Stimulated activated effector memory CD8-positive, alpha-beta T cell treated with anti-CD3 and anti-CD28 coated beads, Interleukin-12 subunit alpha, Interleukin-12 subunit beta, amount 100 ng/mL, for 72 hours (primary cell): ENCODE measurements around the gene NMS.
"Not testable (repeated sequence)": the region's sequence is repeated elsewhere in the genome, so short reads cannot be mapped to it uniquely, and the experiment has no call there.

Source experiments
- ATAC-seq: fragments of 150-1000 bp; cut with Tn5 transposase; 2 replicates; pipeline ENCODE4 v1.10.0; 2021
- DNase-seq, 2 donors: peaks; one replicate each; pipeline ENCODE4 v3.0.0; 2021 to 2022; ENCODE audit warnings: low spot score in 2 of 2
- H3K27ac Mint-ChIP-seq: one replicate; pipeline ENCODE4 v1.8.0; 2022; ENCODE audit warnings: mild to moderate bottlenecking, mixed read lengths
- H3K36me3 Mint-ChIP-seq: one replicate; pipeline ENCODE4 v1.8.0; 2022; ENCODE audit warnings: mild to moderate bottlenecking, mixed read lengths
- H3K4me1 Mint-ChIP-seq: one replicate; pipeline ENCODE4 v1.8.0; 2022; ENCODE audit warnings: mixed read lengths
- H3K4me3 Mint-ChIP-seq: one replicate; pipeline ENCODE4 v1.8.0; 2022; ENCODE audit warnings: mild to moderate bottlenecking, mixed read lengths
- H3K9me3 Mint-ChIP-seq: one replicate; pipeline ENCODE4 v1.8.0; 2022; ENCODE audit warnings: mixed read lengths

NMS gene

DNA sequence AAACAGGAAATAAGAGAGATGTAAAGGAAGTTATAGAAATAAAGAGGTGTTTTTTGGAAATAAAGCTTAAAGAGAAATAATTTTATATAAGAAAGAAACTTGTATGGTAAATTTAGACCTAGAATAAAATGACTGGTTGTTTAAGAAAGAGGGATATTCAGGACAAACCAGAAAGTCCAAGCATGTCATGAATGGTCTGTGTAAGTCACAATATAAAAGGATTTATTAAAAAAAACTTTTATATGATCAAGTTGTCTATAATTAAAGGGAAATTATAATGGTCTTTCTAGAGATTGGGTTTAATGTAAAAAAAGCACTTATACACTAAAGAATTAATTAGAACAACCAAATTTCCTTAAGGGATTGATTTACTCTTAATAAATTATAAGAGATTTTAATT lies 13.9 kb upstream of the NMS start:
- H3K36me3 Mint-ChIP-seq, ATAC-seq, H3K27ac Mint-ChIP-seq: not testable (repeated sequence)

DNA sequence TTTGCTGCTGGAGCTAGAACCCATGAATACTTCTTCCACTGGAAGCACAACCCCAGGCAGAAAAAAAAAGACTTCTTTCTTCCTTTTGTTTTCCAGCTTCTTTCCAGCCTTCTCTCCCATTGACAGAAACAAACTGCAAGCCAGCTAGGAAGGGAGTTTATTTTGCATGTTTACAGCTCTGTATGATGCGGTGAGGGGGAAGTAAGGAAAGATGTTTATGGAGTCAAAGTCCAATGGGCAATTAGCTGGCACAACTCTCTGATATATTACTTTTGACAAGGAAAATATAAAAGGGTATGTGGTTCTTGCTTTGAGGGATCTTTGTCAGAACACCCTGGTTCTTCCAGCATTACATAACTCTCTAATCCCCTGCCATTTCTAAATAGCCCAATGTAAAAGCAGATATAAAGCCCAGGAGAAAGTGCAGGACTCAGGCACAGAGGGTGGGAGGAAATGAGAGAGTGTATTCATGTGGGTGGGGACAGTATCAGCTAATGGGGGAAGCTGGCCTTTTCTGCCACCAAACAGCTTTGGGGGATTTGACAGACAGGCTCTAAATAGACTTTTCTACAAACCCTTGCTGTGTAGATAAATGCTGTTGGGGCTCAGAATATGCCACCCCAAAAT lies 9.3 kb upstream of the NMS start:
- ATAC-seq (no peak), DNase-seq (no peak)
- Mint-ChIP-seq H3K36me3 (no peaks in the 10 kb centered on the region), H3K9me3 (no peaks in the 10 kb centered on the region), H3K27ac (no peak overlapping the region), H3K4me1 (no peaks in the 10 kb centered on the region), H3K4me3 (no peak overlapping the region)

More for the DNA sequence above, 13.9 kb upstream of the NMS start:
- H3K4me3 Mint-ChIP-seq, DNase-seq, H3K9me3 Mint-ChIP-seq, H3K4me1 Mint-ChIP-seq: not testable (repeated sequence)

DNA sequence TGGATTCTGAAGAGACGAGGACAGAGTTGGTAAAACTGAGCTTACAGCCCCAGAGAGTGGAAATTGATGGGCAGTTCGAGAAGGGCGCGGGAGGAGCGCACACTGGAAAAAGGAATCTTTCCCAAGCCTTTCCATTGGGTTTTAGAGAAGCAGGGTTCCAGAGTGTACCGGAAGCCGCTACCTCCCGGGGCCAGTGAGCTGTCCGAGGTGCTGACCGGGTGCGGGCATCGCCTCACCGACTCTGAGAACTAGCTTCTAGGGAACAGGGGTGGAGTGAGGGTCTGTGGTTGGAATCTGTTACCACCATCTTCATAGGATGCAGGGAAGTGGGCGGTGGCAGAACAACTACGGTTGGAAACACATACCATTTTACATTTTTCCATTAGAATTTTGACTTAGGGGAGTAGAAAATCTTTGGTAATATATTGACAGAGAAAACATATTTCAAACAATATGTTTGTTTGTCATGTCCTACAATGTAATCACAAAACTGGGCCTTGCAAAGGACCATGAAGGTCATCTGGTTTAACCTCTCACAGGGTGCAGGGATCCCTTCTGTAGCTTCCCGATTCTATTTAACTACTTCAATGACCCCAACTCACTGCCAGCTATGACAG lies 724 bp downstream of the NMS start:
- H3K4me1 Mint-ChIP-seq: no peaks in the 10 kb centered on the region
- no peak overlapping the region for H3K27ac Mint-ChIP-seq
- no peak overlapping the region for H3K4me3 Mint-ChIP-seq
- no peaks in the 10 kb centered on the region for H3K36me3 Mint-ChIP-seq
- no peaks in the 10 kb centered on the region for H3K9me3 Mint-ChIP-seq
- ATAC-seq (no peak), DNase-seq (no peak)

DNA sequence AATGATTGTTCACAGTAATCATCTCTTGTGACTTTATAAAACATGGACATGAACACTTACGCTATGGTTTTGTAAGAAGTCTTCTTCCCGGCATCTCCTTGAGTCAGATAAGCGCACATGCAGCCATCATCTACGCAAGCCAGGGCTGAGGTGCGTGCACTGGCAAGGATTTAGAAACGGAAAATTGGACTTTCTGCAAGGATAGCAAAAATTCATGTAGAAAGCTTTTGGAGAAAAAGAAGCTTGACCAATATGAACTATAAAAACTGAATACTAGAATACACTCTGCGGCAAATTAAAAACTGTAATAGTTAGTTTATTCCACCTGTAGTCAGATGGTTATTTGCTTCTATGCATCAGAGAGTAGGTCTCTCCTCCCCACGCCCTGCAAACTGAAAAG lies 6.3 kb downstream of the NMS start:
- H3K4me1 Mint-ChIP-seq: no peaks in the 10 kb centered on the region
- H3K4me3 Mint-ChIP-seq: no peak overlapping the region
- H3K36me3 Mint-ChIP-seq: no peaks in the 10 kb centered on the region
- no peaks in the 10 kb centered on the region for H3K9me3 Mint-ChIP-seq
- no peak for DNase-seq
- H3K27ac Mint-ChIP-seq: no peak overlapping the region
- no peak for ATAC-seq

DNA sequence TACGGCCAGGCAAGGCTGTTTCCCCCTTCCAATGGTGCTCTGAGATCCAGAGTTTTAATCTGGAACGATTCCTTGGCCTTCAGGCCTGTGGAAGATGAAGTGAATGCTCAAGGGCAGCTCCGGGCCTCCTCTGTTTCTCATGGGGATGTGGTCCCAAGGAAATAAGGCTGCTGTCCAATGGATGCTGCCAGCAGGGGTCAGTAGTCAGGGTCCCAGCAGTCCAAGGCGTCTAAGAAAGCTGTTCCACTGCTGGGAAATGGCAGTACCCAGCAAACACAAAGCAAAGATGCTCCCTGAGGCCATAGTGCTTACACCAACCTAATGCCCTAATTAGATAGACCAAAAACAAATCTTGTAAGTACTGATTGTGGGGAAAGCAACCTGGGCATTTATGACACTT lies 12.5 kb downstream of the NMS start:
- H3K27ac Mint-ChIP-seq: no peak overlapping the region
- H3K36me3 Mint-ChIP-seq: no peaks in the 10 kb centered on the region
- no peak for DNase-seq
- H3K9me3 Mint-ChIP-seq: no peaks in the 10 kb centered on the region
- no peaks in the 10 kb centered on the region for H3K4me1 Mint-ChIP-seq
- ATAC-seq: no peak
- no peak overlapping the region for H3K4me3 Mint-ChIP-seq

DNA sequence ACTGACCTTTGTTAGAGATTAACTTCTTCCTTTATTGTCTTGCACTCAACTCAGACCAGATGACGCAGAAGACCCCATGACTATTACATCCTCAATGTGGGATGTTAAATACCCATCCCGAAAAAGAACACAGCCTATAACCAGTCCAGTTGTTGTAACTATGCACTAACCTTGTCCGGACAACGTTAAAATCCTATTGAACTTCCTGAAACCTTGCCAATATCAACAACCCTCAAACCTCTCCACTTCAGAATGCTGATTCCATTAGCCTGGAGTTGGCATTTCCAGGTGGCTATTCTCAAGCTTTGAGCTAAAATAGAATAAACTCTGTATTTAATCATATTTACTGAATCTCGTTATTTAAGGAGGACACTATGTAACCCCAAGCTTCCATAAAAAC lies 13.6 kb downstream of the NMS start:
- no peak for ATAC-seq
- H3K4me1 Mint-ChIP-seq: no peaks in the 10 kb centered on the region
- H3K27ac Mint-ChIP-seq: no peak overlapping the region
- H3K36me3 Mint-ChIP-seq: no peaks in the 10 kb centered on the region
- DNase-seq: no peak
- H3K4me3 Mint-ChIP-seq: no peak overlapping the region
- H3K9me3 Mint-ChIP-seq: no peaks in the 10 kb centered on the region

DNA sequence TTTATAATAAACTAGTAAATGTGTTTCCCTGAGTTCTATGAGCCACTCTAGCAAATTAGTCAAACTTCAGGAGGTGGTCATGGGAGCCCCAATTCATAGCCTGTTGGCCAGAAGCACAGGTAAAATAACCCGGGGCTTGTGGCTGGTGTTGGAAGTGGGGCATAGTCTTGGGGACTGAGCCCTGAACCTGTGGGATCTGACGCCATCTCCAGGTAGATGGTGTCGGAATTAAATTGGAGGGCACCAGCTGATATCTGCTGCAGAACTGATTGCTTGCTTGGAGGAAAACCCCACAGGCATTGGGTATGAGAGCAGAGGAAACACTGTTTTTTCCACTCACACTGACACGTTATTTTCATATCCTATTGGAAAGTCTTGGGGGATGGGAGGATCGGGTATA lies 14.1 kb downstream of the NMS start:
- no peaks in the 10 kb centered on the region for H3K9me3 Mint-ChIP-seq
- no peak for ATAC-seq
- H3K4me3 Mint-ChIP-seq: no peak overlapping the region
- no peak overlapping the region for H3K27ac Mint-ChIP-seq
- H3K36me3 Mint-ChIP-seq: no peaks in the 10 kb centered on the region
- no peak for DNase-seq
- no peaks in the 10 kb centered on the region for H3K4me1 Mint-ChIP-seq

DNA sequence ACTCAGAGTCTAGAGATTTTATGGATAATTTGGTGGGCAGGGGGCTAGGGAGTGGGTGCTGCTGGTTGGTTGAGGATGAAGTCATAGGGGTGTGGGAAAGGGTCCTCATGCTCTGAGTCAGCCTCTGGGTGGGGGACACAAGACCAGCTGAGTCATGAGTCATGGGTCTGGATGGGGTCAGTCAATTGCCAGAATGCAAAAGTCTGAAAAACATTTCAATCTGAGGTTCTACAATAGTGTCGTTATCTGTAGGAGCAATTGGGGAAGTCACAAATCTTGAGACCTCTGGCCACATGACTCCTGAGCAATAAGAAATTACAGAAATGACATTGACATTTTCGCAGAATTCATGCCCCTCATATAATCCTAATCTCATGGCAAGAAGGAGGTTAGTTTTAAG lies 15.1 kb downstream of the NMS start:
- ATAC-seq (no peak), DNase-seq (no peak)
- Mint-ChIP-seq H3K27ac (no peak overlapping the region), H3K4me3 (no peak overlapping the region), H3K9me3 (no peaks in the 10 kb centered on the region), H3K4me1 (no peaks in the 10 kb centered on the region), H3K36me3 (no peaks in the 10 kb centered on the region)

DNA sequence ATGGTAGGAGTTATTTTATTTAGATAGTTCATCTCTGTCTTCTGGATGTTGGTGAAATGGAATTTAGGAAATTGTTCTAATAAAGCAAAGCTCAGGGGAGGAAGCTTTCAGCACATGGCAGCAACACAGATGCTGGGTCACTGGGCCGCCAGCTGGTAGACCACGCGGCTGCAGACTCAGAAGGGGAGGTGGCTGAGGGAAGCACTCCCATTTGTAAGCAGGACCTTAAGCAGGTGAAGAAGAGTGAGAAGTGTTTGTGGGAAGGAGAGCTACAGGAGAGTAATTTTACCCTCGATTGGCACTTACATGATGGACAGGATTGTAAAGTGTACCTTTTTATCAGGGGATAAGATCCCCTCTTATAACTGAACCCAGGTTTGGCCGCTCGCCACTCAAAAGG lies 24.4 kb downstream of the NMS start:
- H3K4me1 Mint-ChIP-seq: no peaks in the 10 kb centered on the region
- no peak overlapping the region for H3K27ac Mint-ChIP-seq
- DNase-seq (no peak), ATAC-seq (no peak)
- no peaks in the 10 kb centered on the region for H3K36me3 Mint-ChIP-seq
- no peak overlapping the region for H3K4me3 Mint-ChIP-seq
- H3K9me3 Mint-ChIP-seq: no peaks in the 10 kb centered on the region

DNA sequence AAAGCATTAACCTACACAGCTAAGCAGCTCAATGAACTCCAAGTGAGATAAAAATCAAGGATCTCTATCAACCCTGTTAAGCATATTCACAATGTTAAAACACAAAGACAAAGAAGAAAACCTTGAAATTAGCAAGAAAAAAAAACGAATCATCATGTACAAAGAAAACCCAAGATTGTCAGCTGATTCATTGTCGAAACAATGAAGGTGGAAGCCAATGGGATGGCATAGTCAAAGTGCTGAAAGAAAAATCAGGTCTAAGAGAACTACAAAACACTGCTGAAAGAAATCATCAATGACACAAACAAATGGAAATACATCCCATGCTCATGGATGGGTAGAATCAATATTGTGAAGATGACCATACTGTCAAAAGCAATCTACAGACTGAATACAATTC lies 32.5 kb downstream of the NMS start:
- Mint-ChIP-seq H3K4me3 (no peak overlapping the region), H3K9me3 (peaks cover 8% of the 10 kb centered on the region), H3K36me3 (no peaks in the 10 kb centered on the region), H3K4me1 (no peaks in the 10 kb centered on the region), H3K27ac (no peak overlapping the region)
- no peak for DNase-seq
- ATAC-seq: no peak

DNA sequence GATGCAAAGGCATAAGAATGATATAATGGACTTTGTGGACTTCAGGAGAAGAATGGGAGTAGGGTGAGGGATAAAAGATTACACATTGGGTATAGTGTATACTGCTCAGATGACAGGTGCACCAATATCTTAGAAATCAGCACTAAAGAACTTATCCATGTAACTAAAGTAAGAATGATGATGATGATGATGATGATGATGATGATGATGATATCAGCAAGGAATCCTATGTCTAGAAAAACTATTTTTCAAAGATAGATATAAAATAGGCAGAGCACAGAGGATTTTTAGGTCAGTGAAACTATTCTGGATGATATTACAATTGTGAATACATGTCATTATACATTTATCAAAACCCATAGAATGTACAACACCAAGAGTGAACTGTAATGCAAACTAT lies 34.3 kb downstream of the NMS start:
- H3K4me3 Mint-ChIP-seq: no peak overlapping the region
- ATAC-seq: no peak
- no peaks in the 10 kb centered on the region for H3K36me3 Mint-ChIP-seq
- peaks cover 12% of the 10 kb centered on the region for H3K9me3 Mint-ChIP-seq
- DNase-seq: no peak
- H3K27ac Mint-ChIP-seq: no peak overlapping the region
- H3K4me1 Mint-ChIP-seq: no peaks in the 10 kb centered on the region

DNA sequence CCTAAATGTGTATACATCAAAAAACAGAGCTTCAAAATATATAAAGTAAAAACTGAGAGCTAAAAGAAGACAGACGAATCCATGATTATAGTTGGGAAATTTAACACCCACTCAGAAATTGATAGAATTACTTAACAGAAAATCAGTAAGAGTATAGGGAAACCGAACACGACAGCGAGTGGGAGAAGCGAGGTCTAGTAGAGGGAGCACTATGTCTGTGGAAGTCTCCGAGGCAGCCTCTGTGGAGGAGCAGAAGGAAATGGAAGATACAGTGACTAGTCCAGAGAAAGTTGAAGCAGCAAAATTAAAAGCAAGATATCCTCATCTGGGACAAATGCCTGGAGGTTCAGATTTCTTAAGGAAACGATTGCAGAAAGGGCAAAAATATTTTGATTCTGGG lies 38.8 kb downstream of the NMS start:
- ATAC-seq (no peak), DNase-seq (no peak)
- H3K36me3 Mint-ChIP-seq: no peaks in the 10 kb centered on the region
- H3K4me1 Mint-ChIP-seq: no peaks in the 10 kb centered on the region
- peaks cover 4% of the 10 kb centered on the region for H3K9me3 Mint-ChIP-seq
- H3K27ac Mint-ChIP-seq: no peak overlapping the region
- H3K4me3 Mint-ChIP-seq: no peak overlapping the region

DNA sequence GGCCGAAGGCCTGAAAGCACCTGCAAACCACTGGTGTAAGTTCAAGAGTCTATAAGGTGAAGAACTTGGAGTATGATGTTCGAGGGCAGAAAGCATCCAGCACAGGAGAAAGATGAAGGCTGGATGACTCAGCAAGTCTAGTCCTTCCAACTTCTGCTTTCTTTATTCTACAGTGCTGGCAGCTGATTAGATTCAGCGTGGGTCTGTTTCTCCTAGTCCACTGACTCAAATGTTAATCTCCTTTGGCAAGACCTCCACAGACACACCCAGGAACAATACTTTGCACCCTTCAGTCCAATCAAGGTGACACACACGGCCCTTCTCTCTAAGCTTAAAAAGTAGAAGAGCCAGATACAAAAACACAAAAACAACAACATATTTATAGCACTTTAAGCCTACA lies 43.4 kb downstream of the NMS start:
- ATAC-seq (no peak), DNase-seq (no peak)
- H3K4me1 Mint-ChIP-seq: no peaks in the 10 kb centered on the region
- no peaks in the 10 kb centered on the region for H3K36me3 Mint-ChIP-seq
- no peak overlapping the region for H3K4me3 Mint-ChIP-seq
- no peak overlapping the region for H3K27ac Mint-ChIP-seq
- no peaks in the 10 kb centered on the region for H3K9me3 Mint-ChIP-seq

DNA sequence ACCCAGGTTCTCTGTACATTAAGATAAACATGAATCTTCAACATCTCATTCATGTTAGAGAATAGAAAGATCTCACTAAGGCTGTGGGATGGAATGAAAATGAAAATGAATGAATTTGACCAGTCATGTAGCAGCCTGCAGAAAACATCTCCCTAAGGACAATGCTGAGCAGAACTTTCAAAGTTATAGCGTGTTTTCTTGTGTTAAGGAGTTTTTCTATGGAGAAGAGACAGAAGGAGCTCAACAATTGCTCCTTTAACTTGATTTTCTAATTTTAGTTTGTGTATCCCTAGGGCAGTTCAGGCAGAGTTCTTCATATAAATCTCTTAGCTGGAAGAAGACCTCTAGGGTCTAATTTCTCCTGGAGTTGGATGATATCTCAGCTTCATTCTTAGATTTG lies 47.3 kb downstream of the NMS start:
- Mint-ChIP-seq H3K4me1 (no peaks in the 10 kb centered on the region), H3K27ac (no peak overlapping the region), H3K9me3 (no peaks in the 10 kb centered on the region), H3K36me3 (no peaks in the 10 kb centered on the region), H3K4me3 (no peak overlapping the region)
- DNase-seq (no peak), ATAC-seq (no peak)

DNA sequence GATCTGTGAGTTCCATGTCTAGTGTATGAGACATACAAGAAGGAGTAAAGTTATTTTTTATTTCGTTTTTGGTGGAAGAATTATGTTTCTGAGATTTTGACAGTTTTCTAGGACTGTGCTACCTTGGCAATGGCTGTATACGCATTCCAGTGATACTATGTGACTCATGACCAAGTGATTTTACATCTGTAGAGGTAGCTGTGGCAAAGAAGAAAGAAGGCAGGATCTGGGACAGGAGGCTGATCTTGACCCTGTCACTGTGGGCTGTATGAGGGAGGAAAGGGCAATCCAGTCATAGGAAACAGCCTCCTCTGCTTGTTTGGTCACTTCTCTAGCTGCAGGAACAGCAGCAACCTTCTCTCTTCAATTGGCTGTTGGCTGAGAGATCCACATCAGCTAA lies 48.5 kb downstream of the NMS start:
- no peaks in the 10 kb centered on the region for H3K36me3 Mint-ChIP-seq
- no peaks in the 10 kb centered on the region for H3K4me1 Mint-ChIP-seq
- no peak overlapping the region for H3K4me3 Mint-ChIP-seq
- H3K9me3 Mint-ChIP-seq: no peaks in the 10 kb centered on the region
- DNase-seq (no peak), ATAC-seq (no peak)
- H3K27ac Mint-ChIP-seq: no peak overlapping the region

DNA sequence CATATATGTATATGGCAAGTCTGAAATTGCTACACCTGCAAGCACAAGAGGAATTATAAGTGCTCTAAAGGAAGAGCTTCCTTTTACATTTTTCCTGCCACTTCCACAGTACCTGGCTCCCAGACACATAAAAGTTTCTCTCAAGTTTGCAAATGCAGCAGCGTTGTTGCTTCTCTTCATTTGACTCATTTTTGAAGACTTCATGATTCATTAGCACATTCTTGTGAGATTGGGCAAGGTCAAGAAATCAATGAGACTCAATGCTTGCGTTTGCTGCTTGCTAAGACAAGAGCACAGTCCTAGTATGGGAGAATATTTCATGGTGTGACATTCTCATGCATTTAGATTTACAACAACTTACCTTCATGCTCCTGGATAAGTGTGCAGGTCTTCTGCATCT lies 49.9 kb downstream of the NMS start:
- DNase-seq: no peak
- Mint-ChIP-seq H3K4me3 (no peak overlapping the region), H3K9me3 (no peaks in the 10 kb centered on the region), H3K36me3 (no peaks in the 10 kb centered on the region), H3K4me1 (no peaks in the 10 kb centered on the region), H3K27ac (no peak overlapping the region)
- ATAC-seq: no peak

DNA sequence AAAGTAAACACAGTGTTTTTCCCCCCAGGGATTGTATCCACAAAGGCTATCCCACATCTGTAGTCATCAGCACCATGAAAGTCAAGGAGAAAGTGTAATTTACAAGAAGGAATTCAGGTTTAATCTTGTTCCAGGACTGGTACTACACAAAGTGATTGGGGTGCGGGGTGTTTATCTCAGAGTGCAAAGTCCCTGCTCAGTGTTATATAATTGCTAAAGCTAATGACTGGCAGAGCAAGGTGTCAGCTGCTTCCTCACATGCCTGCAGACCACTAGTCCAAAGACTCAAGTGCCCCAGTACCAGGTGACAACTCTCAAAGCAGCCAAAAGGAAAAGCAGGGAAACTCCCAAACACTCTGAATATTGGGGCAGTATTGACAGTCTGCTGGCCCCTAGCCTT lies 52.1 kb downstream of the NMS start:
- H3K27ac Mint-ChIP-seq: no peak overlapping the region
- no peaks in the 10 kb centered on the region for H3K36me3 Mint-ChIP-seq
- H3K9me3 Mint-ChIP-seq: no peaks in the 10 kb centered on the region
- DNase-seq (no peak), ATAC-seq (no peak)
- no peaks in the 10 kb centered on the region for H3K4me1 Mint-ChIP-seq
- no peak overlapping the region for H3K4me3 Mint-ChIP-seq
